Measurements from ENCODE around the gene CPNE5. TPM values are rescaled to one million over a fixed set of nuclear protein-coding genes. Genes with fewer than 3 reads are reported as not detected.
A peak's percentile ranks its signal among the peaks of the same experiment; 100 is the strongest.

The CPNE5 gene
- total and polyA plus RNA-seq, 8 donors: 0.19 to 1.5 (median 0.58) TPM

DNA sequence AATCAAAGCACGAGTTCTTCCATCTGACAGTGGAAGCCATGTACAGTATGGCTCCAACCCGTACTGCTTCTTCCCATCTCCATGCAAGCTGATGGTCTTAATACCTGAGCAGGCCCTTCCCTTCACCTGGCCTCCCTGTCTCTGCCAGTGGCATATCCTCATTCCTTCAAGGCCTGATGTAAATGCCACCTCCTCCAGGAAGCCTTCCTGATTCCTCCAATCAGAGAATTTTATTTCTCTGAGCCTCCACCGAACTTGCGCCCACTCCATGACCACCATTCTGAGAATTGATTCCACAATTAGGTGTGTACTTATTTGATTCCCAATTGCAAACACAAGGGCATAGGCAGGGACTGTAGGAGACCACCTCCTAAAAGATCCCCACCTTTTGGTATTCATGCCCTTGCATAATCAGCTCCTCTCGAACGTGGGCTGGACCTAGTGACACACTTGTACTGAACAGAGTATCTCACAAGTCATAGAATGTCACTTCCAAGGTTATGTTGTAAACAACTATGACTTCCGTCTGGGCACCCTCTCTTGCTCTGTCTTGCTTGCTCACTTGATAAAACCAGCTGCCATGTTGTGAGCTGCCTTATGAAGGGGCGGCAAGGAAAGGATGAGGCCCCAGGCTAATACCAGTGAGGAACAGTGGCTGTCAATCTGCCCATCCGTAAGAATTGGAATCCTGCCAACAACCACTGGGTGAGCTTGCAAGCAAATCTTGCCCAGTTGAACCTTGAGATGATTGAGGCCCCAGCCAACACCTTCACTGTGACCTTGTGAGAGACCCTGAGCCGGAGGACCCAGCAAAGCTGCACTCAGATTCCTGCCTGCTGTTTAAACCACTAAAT is 38.8 kb downstream of the CPNE5 start:
- ATAC-seq (peak in 3 of 4 donors; percentile 58 to 78 (median 68)), DNase-seq (no peak), FAIRE-seq (no peak)
- TF ChIP-seq, protein P1, sequence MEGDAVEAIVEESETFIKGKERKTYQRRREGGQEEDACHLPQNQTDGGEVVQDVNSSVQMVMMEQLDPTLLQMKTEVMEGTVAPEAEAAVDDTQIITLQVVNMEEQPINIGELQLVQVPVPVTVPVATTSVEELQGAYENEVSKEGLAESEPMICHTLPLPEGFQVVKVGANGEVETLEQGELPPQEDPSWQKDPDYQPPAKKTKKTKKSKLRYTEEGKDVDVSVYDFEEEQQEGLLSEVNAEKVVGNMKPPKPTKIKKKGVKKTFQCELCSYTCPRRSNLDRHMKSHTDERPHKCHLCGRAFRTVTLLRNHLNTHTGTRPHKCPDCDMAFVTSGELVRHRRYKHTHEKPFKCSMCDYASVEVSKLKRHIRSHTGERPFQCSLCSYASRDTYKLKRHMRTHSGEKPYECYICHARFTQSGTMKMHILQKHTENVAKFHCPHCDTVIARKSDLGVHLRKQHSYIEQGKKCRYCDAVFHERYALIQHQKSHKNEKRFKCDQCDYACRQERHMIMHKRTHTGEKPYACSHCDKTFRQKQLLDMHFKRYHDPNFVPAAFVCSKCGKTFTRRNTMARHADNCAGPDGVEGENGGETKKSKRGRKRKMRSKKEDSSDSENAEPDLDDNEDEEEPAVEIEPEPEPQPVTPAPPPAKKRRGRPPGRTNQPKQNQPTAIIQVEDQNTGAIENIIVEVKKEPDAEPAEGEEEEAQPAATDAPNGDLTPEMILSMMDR (IDR thresholded peaks at IDR 0.05): no peak
- Histone ChIP-seq H3K4me3 (no peak overlapping the region), H3K4me1 (no peaks in the 10 kb centered on the region), H3K36me3 (no peaks in the 10 kb centered on the region), H3K27ac (no peak overlapping the region), H3K9me3 (no peaks in the 10 kb centered on the region), H3K27me3 (no peaks in the 10 kb centered on the region)
- WGBS, 2 donors: 58 to 62% methylated on average over 10 of the region's 10 CpGs
- intact Hi-C loops (cut with DNase I): no loop called here

DNA sequence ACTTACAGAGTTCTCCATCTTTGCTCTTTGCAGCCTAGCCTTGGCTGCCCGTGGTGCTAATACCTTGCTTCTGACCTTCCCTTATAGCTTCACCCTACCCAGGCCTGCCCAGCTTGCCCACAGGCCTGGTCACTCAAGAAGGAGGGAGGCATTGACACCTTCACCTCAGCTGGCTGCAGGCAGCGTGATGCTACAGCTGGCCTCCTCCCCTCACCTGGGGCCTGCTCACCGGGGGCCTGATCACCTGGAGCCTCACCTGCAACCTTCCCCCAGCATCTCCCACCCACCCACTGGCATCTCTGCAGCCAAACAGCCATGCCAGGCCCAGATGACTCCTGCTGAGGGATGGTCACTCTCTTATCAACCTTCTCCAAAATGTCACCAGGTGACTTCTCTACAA is 40.4 kb downstream of the CPNE5 start:
- DNase-seq (no peak), FAIRE-seq (no peak), ATAC-seq (no peak)
- Histone ChIP-seq H3K36me3 (no peaks in the 10 kb centered on the region), H3K27ac (no peak overlapping the region), H3K4me1 (no peaks in the 10 kb centered on the region), H3K9me3 (no peaks in the 10 kb centered on the region), H3K4me3 (no peak overlapping the region), H3K27me3 (no peaks in the 10 kb centered on the region)
- WGBS, 2 donors: 84 to 85% methylated on average over 3 of the region's 3 CpGs
- intact Hi-C loops (cut with DNase I): no loop called here
- TF ChIP-seq, protein P1 (IDR thresholded peaks at IDR 0.05): no peak

DNA sequence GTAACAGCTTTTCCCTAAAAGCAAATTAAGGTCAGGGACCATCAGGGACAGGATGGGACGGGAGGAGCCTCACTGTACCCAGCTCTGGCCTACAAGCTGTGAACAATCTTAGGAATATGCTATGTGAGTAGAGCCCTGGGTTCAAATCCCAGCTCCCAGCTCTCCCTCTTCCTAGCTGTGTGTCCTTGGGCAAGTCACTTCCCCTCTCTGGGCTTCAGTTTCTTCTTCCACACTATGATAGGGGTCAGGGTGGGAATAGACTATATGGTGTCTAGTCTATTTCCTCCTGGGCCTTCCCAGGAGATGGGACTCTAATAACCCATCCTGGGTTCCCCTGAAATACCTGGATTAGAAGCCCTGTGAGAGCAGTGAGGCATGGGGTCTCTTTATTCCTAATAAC is 41.6 kb downstream of the CPNE5 start:
- WGBS, 2 donors: 75 to 90% methylated on average over 1 of the region's 1 CpG
- FAIRE-seq (no peak), ATAC-seq (no peak), DNase-seq (no peak)
- Histone ChIP-seq H3K36me3 (no peaks in the 10 kb centered on the region), H3K4me3 (no peak overlapping the region), H3K27me3 (no peaks in the 10 kb centered on the region), H3K27ac (no peak overlapping the region), H3K4me1 (no peaks in the 10 kb centered on the region), H3K9me3 (no peaks in the 10 kb centered on the region)
- intact Hi-C loops (cut with DNase I): no loop called here
- TF ChIP-seq, protein P1 (IDR thresholded peaks at IDR 0.05): no peak

DNA sequence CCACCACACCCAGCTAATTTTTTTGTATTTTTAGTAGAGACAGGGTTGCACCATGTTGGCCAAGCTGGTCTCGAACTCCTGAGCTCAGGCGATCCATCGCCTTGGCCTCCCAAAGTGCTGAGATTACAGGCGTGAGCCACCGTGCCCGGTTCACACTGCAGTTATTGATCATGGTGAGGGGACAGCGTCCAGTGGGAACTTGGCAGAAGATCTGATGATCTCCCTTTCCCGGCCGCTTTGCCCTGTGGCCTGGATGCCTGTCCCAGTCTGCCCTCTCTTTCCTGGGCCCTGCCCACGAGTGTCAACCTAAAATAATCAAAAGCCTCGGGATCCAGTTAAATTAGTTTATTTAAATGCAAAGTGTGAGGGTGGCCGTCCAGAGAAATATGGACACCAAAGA is 42.2 kb downstream of the CPNE5 start:
- H3K4me1 ChIP-seq: no peaks in the 10 kb centered on the region
- WGBS, 2 donors: 91 to 94% methylated on average over 12 of the region's 12 CpGs
- no peak overlapping the region for H3K27ac ChIP-seq
- no peak for ATAC-seq
- no peaks in the 10 kb centered on the region for H3K36me3 ChIP-seq
- H3K9me3 ChIP-seq: no peaks in the 10 kb centered on the region
- TF ChIP-seq, protein P1 (IDR thresholded peaks at IDR 0.05): no peak
- H3K27me3 ChIP-seq: no peaks in the 10 kb centered on the region
- DNase-seq: no peak
- FAIRE-seq: no peak
- intact Hi-C loops (cut with DNase I): no loop called here
- H3K4me3 ChIP-seq: no peak overlapping the region

DNA sequence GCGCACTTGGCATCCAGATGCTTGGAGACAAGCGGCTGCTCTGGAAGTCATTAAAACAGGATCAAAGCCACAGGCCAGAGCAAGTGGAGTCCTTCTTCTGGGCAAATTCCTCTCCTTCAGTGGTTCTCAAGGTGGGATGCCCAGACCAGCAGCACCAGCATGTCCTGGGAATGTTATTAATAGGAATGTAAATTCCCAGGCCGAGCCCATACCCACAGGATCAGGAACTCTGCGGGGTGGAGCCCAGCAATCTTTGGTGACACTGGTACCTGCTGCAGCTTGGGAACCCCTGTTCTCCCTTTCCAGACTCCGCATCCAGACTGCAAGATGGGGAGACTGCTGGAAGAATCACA is 44.6 kb downstream of the CPNE5 start:
- ATAC-seq: no peak
- FAIRE-seq: no peak
- H3K27me3 ChIP-seq: no peaks in the 10 kb centered on the region
- H3K4me3 ChIP-seq: no peak overlapping the region
- no peaks in the 10 kb centered on the region for H3K9me3 ChIP-seq
- no peaks in the 10 kb centered on the region for H3K4me1 ChIP-seq
- TF ChIP-seq, protein P1 (IDR thresholded peaks at IDR 0.05): no peak
- no peak overlapping the region for H3K27ac ChIP-seq
- no peaks in the 10 kb centered on the region for H3K36me3 ChIP-seq
- 95 to 99% methylated on average over 5 of the region's 5 CpGs for WGBS, 2 donors
- intact Hi-C loops (cut with DNase I): no loop called here
- no peak for DNase-seq

Measured in pancreas (tissue), 10 donors.